Subcutaneous adipose tissue (tissue), 4 donors: ENCODE data around the gene GJE1. TPM values are rescaled to one million over a fixed set of nuclear protein-coding genes. Genes with fewer than 3 reads are reported as not detected.

ENCODE experiments used
- CTCF ChIP-seq: fragments of 450-650 bp; IDR thresholded peaks from one replicate; pipeline ENCODE4 v1.5.1; 2016; ENCODE audit warnings: low read depth, mild to moderate bottlenecking, control low read depth, antibody characterized with exemption, moderate library complexity
- total RNA-seq, 4 donors: library from RNA; depleted of rRNA; stranded (reverse); fragments of >200 nt; gene quantifications; one replicate each; pipeline ENCODE4 v1.1.0, GENCODE V29; 2016

GJE1 gene
- total RNA-seq = not detected

- TF ChIP-seq CTCF = no peak
These were observed at the start of gene GJE1 for GRCh38 chr6:142132625-142133024. GJE1 (plus strand) TSS chr6:142132925; CDS start chr6:142133159, 234 bp downstream.

- TF ChIP-seq CTCF = no peak
These were observed 44.5 kb upstream of the GJE1 start for GRCh38 chr6:142087950-142088857.

- TF ChIP-seq CTCF = no peak
These were observed 43.9 kb upstream of the GJE1 start for GRCh38 chr6:142088858-142089216.

GRCh38 chr6:142112451-142113061 is 20.2 kb upstream of the GJE1 start:
- TF ChIP-seq CTCF = no peak

GRCh38 chr6:142117366-142117765 is 15.4 kb upstream of the GJE1 start:
- no peak for TF ChIP-seq CTCF

GRCh38 chr6:142118328-142118727 is 14.4 kb upstream of the GJE1 start:
- no peak for TF ChIP-seq CTCF

- TF ChIP-seq CTCF = no peak
These were observed 13.8 kb upstream of the GJE1 start for GRCh38 chr6:142118925-142119324.
